NCI-H2029 (cell line): ENCODE data around the gene FRAS1.
"Not testable (repeated sequence)": the region's sequence is repeated elsewhere in the genome, so short reads cannot be mapped to it uniquely, and the experiment has no call there.

Experiments
- DNase-seq: peaks from one replicate; lab custom pipeline; 2025; lab: John Stamatoyannopoulos, UW

Gene FRAS1

DNA sequence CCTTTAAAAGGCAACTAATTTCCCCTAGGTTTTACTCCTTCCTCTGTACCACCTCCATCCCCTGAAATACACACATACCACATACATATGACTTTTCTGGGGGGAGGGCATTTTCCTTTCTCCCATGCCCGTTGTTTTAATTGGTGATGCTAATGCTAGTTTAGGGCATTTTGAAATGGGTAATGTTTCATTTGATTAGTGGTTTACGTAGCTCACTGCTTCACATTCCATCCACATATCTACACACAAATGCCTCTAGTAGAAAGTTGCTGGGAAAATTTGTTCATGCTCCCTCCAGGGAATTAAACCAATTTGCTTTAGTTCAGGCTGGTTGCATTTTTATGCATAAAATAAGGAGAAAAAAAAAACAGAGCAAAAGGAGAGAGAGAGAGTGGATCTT, 231.2 kb downstream of the FRAS1 start:
- no peak for DNase-seq

DNA sequence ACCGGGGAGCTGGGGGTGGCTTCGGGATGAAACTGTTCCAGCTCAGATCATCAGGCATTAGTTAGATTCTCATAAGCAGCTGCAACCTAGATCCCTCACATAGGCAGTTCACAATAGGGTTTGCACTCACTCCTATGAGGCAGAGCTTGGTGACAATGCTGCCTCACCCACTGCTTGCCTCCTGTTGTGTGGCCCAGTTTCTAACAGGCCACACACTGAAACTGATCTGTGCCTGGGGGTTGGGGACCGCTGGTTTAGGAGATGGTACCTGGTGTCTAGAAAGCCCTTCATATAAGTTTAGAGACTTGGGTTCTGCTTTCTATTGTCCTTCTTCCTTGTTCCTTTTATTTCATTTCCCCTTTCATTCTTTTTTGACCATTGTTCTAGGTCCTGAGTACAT, 234.2 kb downstream of the FRAS1 start:
- no peak for DNase-seq

DNA sequence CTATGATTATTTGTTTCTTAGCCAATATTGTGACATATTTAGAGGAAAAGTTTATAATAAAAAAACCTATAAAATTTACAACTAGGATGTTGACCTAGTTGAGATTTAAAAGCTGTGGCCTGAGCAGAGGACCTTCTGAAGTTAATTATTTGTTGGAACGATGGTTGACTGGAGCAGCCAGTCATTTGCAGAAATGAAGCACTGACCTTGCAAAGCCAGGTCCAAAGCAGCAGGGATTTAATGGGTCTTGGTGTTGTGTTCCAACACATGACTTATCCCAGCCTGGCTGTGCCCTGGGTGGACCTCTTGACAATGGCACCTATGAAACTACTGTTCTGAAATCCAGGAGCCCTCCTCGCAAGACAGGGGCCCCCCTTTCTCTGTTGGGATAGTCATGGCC, 235.2 kb downstream of the FRAS1 start:
- no peak for DNase-seq

DNA sequence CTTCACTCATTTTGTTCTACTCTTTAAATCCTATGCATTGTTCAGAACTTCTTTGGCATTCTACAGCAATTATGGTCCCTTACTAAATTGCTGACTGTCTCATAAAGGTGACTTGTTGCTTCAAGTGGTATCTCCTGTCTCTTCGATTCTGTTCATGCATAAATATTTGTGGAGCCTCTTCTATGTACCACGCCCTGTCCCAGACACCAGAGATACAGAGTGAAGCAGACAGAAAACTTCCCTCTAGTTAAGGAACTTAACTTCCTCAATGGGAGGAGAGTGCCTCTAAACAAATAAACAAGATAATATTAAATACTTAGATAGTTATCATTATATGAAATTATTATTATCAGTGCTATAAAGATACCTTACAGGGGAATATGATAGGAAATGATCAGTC, 235.7 kb downstream of the FRAS1 start:
- no peak for DNase-seq

DNA sequence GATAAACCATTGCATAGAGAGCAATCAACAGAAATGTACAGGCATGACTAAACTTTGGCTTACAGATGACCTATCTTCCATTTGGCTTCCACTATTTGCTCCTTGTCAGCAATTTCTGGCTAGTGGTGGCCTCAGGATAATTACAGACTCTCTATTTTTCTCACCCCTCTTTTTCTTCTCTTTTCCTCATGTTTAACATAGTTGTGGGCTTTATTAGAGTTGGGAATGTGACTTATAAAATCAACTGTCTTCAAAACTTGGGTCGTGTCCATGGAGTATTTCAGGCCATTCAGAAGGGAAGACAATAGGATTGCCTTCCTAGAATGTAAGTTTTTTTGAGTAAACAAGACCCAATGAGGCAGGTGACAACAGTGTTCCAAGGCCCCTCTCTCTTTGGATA, 236.2 kb downstream of the FRAS1 start:
- DNase-seq, result no peak

DNA sequence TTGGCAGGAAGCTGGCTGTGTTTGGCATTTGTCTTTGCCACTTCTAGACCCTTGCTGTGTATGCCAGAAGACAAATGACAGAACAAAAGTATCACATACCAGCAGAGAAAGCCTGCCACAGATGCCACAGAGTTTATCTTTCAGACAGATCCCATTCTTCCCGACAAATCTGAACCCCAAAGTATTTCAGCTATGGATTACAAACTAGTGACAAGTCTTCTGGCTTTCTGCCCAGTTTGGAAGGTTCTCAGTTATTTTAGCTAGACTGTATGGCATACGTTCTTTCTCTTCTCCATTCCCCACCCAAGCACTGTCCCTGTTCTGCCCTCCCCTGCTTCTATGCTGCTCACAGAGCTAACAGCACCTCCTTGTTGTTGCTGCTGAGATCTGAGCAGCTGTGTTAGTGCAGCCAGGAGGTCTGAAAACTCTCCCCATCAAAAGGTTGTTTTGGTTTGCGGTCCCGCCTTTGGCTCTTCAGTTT, 236.7 kb downstream of the FRAS1 start:
- no peak for DNase-seq

DNA sequence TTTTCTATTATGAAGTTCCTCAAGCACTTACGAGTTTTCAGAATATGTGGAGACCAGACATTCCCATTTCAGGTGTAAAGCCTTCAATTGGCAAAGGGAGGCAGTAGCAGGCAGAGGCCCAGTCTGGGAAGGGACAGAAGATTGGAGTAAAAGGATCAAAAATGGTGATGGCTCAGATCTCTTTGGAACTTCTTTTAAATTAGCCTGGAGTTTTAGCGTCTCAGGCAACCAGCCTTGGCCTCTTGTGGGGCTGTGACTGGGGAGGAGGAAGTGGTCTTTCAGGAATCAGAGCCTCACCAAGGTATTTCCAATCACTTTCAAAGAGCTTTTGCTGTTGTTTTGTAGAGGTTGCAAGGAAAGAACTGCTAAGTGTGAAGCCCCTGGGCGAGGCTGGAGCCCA, 239.1 kb downstream of the FRAS1 start:
- DNase-seq, result no peak

DNA sequence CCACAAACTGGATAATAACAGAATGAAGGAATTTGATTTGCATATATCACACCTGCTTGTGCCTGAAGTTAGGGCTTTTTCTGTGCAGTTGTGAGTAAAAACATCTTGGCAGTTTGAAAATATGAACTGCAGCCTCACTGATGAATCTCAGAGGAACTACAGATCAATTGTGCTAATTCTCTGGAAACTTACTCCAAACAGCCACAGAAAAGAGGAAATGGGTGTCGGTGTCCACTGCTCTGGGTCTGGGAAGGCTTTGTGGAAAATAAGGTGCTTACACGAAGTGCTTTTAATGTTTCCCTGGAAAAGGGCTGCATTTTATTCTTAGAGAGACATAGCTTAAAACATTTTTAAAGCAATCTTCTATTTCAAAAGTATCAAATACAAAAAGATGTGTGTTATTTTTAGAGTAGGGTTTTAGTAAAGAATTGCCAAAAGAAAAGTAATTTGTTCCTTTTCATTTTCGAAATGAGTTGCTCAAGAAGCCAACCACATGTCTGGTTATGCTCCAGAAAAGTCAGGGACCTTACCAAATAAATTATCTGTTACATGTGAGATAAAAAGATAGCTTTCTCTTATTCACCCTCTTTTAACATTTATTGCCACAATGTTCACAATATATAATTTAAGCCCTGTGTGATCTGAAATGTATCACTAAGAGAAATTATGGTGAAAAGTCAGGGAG, 240.1 kb downstream of the FRAS1 start:
- DNase-seq, result no peak

DNA sequence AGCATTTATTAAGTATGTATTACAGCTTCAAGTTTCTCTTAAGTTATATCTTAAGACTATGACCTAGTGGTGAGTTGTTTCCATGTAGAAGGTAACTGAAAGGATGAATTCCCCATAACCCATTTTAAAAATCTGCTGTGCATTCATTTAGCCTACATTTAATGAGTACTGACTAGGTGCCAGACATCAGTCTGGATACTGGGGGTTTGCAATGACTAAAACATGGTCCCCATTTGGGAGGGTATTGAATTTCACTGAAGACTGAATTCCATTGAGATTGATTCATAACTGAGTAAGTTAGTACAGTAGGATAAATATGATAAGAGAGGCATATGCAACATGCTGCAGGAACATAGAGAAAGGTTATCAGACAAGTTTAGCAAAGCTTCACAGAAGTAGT, 241.5 kb downstream of the FRAS1 start:
- no peak for DNase-seq

DNA sequence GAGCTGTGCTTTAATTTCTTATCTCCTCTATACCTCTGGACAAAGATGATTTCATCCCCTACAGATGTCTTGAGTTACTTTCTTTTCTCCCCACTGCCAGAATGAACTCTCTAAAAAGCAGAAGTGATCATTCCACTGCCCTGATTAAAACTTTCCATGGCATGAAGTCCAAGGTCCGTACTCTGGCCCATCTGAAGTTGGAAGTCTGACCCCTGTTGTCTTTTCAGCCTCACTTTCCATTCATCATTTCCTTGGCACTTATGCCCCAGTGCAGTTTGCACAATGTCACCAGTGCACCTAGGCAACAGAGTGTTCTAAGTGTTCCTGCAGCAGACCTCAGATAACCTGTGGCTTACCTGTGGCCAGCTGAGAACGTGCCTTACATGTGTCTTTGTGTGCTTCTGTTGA, 242.4 kb downstream of the FRAS1 start:
- no peak for DNase-seq

DNA sequence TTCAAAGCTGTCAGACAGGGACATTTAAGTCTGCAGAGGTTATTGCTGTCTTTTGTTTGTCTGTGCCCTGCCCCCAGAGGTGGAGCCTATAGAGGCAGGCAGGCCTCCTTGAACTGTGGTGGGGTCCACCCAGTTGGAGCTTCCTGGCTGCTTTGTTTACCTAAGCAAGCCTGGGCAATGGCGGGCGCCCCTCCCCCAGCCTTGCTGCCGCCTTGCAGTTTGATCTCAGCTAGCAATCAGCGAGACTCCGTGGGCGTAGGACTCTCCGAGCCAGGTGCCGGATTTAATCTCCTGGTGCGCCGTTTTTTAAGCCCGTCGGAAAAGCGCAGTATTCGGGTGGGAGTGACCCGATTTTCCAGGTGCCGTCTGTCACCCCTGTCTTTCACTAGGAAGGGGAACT, 250.1 kb downstream of the FRAS1 start:
- not testable (repeated sequence) for DNase-seq

DNA sequence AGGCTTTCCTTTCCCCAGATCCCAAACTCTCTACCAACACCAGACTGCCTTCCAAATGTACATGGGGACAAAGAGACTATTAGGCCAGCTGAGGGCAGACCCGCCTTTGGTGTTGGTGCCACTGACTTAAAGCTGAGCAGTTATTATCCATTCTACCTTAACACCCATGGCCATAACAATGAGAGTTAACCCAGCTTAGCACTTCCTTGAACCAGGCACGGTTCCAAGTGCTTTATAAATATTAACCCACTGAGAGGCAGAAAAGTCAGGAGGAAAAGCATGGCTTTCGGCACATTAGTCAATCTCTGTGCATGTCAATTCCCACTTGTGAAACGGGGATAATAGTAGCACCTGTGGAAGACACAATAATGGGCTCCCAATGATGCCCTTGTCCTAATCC, 251.4 kb downstream of the FRAS1 start:
- no peak for DNase-seq

DNA sequence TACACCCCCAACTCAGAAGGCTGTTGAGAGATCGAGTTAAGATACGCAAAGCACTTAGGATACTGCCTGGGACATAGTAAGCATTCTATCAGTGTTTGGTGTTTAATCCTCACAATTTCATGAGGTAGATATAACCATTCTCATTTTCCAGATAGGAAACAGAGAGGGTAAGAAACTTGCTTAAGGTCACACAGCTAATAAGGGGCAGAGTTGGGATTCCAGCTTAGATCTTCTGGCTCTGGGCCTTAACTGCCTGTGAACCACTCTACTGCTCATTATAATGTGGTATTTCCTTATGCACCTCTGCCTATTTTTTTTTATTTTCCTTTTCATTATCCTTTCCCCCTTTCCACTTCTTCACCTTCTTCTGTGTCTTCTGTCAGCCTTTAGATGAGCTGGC, 252.2 kb downstream of the FRAS1 start:
- DNase-seq, result no peak

DNA sequence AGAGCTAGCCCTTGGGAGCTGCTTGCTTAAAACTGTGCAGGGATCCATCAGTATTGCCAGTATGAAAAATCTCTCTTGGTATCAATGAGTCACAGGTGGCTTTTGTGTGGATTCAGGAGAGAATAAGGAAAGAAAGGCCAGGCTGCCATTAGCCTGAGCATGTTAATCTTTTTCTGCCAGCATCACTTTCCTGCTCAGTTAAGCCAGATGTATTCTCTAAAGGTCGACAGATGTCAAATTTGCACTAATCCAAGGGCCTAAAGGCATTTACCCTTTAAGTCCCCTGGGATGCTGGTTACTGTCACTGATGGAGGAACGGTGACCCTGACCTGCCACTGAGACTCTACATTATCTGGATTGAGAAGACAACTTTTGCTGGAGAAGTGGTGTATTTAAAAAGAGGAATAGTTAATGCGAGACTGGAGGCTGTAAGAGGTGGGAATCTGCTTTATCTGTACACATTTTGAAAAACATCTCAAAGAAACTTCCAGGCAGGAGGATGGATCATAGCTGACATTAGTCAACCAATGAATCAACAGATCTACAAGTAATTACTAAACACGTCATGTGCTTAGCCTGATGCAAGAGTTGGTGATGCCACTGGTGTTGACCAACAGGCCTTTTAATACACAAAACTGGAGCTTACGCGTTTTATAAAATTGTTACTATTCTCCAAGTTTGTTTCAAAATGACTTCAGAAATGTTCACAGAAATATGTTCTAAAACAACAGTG, 253.1 kb downstream of the FRAS1 start:
- DNase-seq, result no peak

DNA sequence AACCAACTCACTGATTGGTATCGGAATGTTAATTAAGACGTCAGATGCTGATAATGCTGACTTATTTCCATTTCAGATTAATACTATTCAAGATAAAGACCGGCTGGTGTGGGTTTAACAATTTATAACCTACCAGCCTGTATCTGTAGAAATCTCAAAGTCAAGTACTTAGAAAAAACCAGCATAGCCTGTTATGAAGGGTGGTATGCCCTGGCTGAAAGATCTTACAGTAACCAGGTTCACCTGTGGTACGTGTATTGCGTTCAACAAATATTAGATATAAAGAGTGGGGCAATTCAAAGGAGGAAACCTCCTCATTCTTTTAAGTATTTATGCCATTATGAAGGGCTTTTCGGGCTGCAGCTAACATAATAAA, 253.6 kb downstream of the FRAS1 start:
- DNase-seq, result no peak

DNA sequence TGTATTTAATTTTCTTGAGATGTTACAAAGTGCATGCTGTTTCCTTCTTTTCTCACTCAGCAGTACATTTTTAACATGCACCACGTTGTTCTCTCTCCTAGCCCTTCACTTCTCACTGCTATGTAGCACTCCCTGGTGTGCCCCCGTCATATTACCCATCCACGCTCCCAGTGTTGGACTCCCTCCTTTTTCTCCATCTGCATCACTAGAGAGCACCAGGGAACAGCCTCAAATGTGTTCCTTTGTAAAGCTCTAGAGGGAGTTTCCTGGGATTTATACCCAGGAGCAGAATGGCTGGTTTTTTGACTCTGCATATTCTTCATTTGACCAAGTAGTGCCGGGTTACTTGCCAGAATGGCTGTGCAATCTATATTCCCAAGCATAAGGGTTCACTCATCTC, 254.2 kb downstream of the FRAS1 start:
- DNase-seq, result no peak

DNA sequence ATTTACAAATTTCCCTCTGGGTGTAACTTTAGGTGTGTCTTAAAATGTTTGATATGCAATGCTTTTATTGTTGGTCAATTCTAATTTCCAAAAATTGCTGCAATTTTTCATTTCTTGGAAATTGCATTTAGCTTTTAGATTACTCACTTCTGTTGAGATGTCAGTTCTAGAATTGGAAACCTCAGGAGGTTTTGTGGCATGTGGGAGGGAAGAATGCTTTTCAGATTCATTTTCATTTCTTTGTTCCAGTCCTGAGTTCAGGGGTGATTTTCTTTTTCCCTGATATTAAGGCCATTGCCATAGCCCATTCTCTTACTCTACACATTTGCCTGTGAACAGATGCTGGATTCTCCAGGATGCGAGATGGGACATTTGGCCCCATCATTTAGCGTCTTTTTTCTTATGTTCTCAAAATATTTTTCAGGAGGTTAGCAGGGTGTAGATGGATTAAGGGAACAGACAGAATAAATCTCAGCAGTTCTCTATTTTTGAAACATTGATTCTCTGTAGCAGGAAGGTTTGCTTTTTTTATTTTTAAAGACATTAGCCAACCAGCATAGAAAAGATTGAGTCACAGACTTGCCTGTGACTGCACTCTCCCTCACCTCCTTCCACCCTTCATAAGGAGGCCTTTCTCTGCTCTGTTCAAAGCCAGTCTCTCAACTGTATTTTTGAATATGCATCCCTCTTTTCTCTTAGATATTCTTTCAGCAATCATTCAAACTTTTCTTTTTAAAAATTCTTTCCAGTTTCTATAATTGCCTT, 256.0 kb downstream of the FRAS1 start:
- no peak for DNase-seq

DNA sequence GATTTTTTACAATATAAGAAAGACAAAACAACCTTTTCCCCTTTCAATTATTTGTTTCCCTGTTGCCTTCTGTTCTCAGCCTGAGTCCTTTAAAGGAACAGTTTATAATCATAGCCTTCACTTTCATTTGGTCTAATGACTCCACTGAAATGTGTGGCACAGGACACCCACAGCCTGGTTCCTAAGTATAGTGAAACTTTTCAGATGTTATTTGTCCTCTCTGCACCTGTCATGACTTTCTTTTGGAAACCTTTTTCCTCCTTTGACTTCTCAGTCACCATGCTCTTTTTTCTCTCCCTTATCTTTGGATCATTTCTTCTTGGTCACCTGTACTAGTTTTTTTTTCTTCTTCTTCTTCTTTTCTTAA, 256.6 kb downstream of the FRAS1 start:
- no peak for DNase-seq

DNA sequence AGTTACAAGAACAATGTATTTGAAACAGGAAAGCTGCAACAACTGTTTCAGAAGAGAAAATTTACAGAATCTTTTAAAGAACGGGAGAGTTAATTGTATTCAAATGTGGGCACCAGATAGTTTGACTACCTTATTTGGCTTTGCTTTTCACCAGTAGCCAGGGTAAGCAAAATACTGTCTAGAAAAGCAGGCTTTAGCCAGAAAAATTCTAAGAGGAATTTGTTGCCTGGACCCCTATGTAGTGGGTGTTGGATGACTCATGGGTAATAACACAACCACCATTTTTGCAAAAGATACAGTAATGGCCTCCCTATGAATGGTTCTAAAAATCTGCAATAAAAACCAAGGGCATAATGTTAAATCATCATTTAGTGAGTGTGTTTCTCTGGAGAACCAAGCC, 261.0 kb downstream of the FRAS1 start:
- DNase-seq, result no peak

DNA sequence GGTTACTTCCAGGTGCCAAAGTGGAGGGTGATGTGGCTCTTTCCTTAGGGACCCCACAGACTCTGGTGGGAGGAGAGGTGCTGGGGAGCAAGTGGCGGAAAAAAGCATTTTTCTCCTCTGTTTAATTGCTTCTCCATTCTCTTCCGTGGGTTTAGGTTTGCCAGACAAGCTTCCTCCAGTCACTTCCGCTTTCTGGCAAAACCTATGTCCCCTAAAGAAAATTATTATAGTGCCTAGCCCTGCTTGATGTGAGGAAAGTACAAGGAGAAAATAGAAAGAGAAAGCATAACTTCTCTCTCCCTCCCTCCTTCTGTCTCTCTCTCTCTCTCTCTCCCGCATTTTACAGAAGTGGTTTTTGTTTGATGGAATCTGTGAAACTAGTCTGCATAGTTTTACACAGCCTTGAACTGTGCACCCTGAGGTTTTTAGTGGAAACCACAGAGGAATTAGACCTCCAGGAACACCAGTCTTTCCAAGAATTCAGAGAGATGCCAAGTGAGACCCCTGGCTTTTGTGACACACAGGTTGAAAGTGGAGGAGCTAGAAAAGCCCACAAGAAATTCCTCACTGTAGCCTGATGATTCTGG, 263.3 kb downstream of the FRAS1 start:
- DNase-seq, result no peak

DNA sequence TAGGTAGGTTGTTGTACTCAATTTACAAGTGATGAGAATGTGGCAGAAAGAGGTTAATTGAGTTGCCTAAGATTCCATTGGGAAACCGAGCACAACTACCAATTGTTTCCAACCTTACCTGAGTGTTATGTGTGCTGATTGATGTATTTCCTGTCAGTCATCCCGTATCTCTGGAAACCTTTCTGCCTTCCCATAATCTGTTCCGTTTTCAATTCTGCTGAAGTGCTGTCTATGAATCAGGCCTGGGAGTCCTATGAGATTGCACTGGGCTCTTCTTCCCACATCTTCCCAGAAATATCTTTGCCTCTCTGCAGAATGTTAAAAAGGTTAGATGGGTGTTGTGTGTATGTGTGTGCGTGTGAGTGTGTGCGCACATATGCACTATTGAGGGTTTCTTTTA, 264.9 kb downstream of the FRAS1 start:
- DNase-seq, result no peak

DNA sequence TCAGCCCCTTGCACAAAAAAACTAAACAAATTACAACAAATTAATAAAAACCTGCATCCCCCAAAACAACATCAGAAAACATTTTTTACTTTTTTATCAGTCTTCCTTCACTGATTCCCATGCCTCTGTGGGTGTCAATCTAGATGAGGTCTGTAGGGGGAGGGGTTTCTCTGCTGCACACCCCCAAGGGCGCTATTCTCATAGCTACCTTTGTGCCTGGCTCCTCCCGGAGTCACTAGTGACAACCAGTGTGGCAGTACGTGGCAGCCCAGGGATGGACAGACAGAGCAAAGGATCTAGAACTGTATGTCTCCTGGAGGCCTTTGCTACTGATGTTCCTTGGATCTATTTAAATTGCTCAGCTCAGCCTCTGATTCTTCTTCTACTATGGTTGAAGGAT, 266.3 kb downstream of the FRAS1 start:
- DNase-seq, result no peak

DNA sequence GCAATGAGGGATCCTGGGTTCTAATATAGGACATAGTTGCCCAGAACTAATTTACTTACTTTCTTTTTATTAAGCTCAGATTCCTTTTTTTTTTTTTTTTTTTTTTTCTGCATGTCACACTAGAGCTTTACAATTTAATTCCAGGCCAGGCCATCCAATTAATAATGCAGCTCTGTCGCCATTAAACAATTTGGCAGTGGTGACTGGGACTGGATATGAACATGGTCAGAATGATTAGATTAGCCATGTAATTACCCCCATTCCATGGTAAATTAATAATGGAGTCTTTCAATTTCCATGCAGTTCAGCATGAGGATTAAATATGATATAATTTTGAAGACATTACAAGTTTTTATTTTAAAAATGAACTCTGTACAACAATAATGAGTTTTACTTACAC, 267.5 kb downstream of the FRAS1 start:
- no peak for DNase-seq
